ENCODE measurements around the gene SLC35F1.

SLC35F1 gene

GRCh38 chr6:118122801-118123200 lies 215.7 kb downstream of the SLC35F1 start:
- ATAC-seq = no peak
- no peak for DNase-seq

GRCh38 chr6:118123503-118124037 lies 216.5 kb downstream of the SLC35F1 start:
- ATAC-seq (peak; percentile 9), DNase-seq (no peak)

GRCh38 chr6:118124851-118125250 lies 217.8 kb downstream of the SLC35F1 start:
- no peak for DNase-seq

GRCh38 chr6:118128755-118129154 lies 221.7 kb downstream of the SLC35F1 start:
- ATAC-seq (no peak), DNase-seq (no peak)

More at GRCh38 chr6:118124851-118125250, 217.8 kb downstream of the SLC35F1 start:
- no peak for ATAC-seq

GRCh38 chr6:118134206-118134605 lies 227.1 kb downstream of the SLC35F1 start:
- DNase-seq = no peak
- ATAC-seq = no peak

DNA sequence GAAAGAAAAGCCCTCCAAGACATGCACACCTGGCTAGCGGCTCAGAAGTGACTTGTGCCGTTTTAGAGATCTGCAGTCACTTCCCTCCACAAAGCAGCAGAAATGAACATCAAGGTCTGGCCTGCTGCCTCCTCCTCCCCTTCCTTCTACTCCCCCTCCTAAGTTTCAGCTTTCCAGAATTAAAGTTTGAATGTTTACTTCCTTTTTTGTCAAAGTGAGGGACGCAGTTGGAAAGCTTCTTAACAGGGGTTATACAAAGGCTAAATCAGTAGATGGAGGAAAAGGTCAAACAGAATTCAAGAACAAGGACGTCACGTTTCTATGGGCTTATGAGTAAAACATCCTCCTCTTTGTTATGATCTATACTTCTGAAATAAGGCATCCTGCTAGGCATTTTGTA lies 227.7 kb downstream of the SLC35F1 start:
- no peak for DNase-seq
- ATAC-seq = no peak

- ATAC-seq (no peak), DNase-seq (no peak)
Measured at GRCh38 chr6:118135371-118135770, 228.3 kb downstream of the SLC35F1 start.

DNA sequence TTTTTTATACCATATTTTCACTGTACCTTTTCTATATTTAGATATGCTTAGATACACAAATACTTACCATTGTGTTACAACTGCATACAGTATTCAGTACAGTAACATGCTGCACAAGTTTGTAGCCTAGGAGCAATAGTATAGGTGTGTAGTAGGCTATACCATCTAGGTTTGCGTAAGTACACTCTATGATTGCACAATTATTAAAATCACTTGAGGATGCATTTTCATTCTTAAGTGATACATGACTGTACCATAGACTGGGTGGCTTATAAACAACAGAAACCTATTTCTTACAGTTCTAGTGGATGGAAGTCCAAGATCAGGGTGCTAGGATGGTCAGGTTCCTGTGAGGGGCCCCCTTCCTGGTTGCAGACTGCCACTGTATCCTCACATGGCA lies 234.1 kb downstream of the SLC35F1 start:
- DNase-seq (no peak), ATAC-seq (no peak)

GRCh38 chr6:118146584-118146983 lies 239.5 kb downstream of the SLC35F1 start:
- ATAC-seq (no peak), DNase-seq (no peak)

DNA sequence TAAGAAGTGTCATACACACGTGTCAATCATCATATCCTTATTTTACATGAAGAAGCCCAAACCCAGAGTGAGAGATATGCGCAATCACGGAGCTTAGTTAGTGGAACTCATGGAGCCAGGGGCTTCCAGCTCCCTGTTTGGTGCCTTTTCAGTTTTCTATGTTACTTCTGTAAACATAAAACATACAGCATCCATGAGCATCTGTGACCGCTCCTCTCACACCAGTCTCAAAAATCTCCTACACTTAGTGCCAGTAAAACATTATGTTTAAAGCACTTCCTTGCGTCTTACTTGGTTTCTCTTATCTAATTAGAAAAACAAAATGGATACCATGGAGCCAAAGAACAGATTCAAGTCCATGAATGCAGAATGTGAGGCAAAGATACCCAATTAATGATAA lies 240.4 kb downstream of the SLC35F1 start:
- ATAC-seq = no peak

DNA sequence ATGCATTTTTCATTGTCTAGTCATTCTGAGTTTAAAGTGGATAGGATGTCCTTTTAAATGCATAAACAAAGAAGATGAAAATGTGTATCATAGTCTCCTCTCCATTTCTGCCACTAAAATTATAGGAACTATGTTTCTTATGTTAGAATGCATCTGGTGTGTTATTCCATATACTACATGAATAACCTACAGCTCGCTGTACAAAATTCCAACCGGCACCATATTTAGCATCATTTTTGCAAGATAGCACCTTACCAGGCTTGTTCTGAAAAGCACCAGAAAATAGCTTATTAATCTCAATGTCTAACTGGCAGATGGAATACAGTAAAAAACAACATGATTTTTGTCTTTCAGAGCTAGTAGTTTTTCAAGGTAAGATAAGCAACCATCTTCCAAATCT lies 241.5 kb downstream of the SLC35F1 start:
- no peak for ATAC-seq

More for the DNA sequence above, 240.4 kb downstream of the SLC35F1 start:
- DNase-seq = no peak

GRCh38 chr6:118152524-118152923 lies 245.5 kb downstream of the SLC35F1 start:
- no peak for ATAC-seq
- DNase-seq = no peak

More for the DNA sequence above, 241.5 kb downstream of the SLC35F1 start:
- DNase-seq = no peak

- DNase-seq (no peak), ATAC-seq (no peak)
Measured at GRCh38 chr6:118161343-118161742, 254.3 kb downstream of the SLC35F1 start.

DNA sequence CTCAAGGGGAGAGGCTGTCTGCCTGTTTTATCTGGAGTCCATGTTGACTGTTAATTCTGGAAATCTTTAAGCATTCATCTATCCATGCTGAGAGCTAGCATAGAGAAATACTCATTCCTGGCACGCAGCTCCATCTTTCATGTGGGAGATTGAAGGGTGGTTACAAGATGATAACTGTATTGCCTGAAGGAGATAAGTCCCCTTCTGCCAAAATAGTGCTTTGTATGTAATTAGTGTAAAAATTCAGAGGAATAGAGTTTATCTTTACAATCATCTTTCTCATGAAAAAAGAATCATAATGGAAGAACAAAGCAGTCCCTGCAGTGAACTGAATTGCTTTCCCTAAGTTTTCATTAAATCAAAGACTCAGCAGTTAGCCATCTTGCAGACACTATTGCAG lies 256.5 kb downstream of the SLC35F1 start:
- ATAC-seq = no peak
- DNase-seq = no peak

GRCh38 chr6:118165500-118165899 lies 258.4 kb downstream of the SLC35F1 start:
- DNase-seq (no peak), ATAC-seq (no peak)

DNA sequence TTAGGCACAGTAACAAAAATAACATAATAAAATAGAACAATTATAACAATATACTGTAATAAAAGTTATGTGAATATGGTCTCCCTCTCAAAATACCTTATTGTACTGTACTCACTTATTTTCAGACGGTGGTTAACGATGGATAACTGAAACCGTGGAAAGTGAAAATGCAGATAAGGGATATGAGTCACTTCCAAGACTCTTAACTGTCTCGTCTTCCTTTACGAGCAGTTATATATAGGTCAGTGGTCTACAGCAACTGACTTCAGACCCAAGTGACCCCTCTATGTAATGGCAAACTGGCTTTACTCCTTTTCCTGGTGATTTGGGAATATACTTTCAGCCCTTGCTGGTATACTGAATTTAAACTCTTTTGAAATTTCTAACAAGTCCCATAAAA lies 261.4 kb downstream of the SLC35F1 start:
- no peak for ATAC-seq

GRCh38 chr6:118171852-118172251 lies 264.8 kb downstream of the SLC35F1 start:
- DNase-seq = no peak
- ATAC-seq = no peak

More for the DNA sequence above, 261.4 kb downstream of the SLC35F1 start:
- no peak for DNase-seq

GRCh38 chr6:118174071-118174470 lies 267.0 kb downstream of the SLC35F1 start:
- DNase-seq = no peak
- no peak for ATAC-seq

GRCh38 chr6:118177720-118178119 lies 270.7 kb downstream of the SLC35F1 start:
- DNase-seq = no peak
- ATAC-seq = no peak

- no peak for DNase-seq
- ATAC-seq = no peak
Measured at GRCh38 chr6:118179048-118179447, 272.0 kb downstream of the SLC35F1 start.

- ATAC-seq = peak; percentile 45
- DNase-seq = no peak
Measured at GRCh38 chr6:118186672-118187567, 279.9 kb downstream of the SLC35F1 start.

DNA sequence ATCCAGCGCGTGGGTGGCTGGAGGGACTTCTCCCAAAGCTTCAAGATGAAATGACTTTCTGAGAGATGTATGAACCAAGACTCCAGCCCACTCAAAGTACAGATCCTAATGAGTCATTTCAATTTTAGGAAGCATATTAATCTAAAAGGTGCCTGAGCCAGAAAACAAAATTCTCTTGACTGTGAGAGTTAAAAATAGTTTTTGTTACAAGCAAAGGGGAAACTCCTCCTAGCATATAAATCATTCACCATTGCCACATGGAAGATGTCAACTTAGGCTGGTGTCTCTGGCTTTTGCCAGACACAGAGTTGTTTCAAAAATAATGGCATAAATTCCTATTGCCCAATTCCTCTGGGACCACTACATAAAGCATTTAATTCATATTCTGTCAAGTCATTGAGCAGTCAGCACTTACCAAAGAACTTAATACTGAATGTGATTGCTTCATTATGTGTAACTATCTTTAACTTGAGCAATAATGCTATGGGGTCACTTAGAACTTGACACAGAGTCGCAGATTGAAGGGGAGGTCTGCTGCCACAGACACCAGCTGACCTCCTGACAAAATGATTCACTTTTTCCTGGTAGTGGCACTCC lies 280.6 kb downstream of the SLC35F1 start:
- peak; percentile 9 for DNase-seq
- ATAC-seq = peak; percentile 21

GRCh38 chr6:118188561-118188960 lies 281.5 kb downstream of the SLC35F1 start:
- no peak for DNase-seq
- ATAC-seq = no peak

Data from stimulated activated naive CD8-positive, alpha-beta T cell treated with anti-CD3 and anti-CD28 coated beads, Interleukin-15, Interleukin-2, amounts not matched to agents 100 U/mL and 50 U/mL, for 24 hours (primary cell).